ENCODE data around the gene LILRB3. TPM values are rescaled to one million over a fixed set of nuclear protein-coding genes. Genes with fewer than 3 reads are reported as not detected.
A peak's percentile ranks its signal among the peaks of the same experiment; 100 is the strongest.

Gene LILRB3
- total RNA-seq, 4 donors from 2014 or later: 0.34 to 5.7 (median 2.9) TPM

DNA sequence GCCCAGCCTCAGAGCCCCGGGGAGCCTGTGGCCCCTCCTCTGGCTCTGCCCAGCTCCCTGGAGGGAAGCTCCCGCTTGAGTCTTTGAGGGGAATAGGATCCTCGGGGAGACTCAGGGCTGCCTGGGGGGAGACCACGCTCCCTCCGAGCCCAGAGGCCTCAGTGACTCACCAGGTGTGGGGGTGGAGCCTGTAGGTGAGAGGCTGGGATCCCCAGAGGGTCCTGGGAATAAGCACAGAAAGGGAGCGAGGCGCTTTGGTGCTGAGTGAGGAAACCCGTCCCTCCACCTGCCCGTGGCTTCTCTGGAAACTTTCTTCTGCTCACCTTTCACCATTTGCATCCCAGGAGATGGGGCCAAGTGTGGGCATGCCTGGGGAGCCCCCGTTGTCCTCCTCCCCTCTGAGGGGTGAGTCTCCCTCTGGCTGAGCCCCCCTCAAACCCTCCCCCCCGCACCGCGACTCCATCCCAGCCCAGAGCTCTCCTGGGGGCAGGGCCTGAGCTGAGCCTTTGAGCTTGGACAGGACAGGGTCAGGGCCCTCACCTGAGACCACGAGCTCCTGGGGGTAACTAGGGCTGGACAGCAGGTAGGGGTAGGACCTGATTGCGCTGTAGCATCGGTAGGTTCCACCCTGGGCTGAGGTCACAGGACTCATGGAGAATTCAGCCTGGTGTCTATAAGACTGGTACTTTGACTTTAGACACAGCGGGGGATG lies 31.5 kb upstream of the LILRB3 start:
- TF ChIP-seq POLR2AphosphoS5 (IDR thresholded peaks at IDR 0.05) (no peak), POLR2A (IDR thresholded peaks at IDR 0.05) (no peak), EP300 (IDR thresholded peaks at IDR 0.05) (no peak)
- TF ChIP-seq, protein P1, sequence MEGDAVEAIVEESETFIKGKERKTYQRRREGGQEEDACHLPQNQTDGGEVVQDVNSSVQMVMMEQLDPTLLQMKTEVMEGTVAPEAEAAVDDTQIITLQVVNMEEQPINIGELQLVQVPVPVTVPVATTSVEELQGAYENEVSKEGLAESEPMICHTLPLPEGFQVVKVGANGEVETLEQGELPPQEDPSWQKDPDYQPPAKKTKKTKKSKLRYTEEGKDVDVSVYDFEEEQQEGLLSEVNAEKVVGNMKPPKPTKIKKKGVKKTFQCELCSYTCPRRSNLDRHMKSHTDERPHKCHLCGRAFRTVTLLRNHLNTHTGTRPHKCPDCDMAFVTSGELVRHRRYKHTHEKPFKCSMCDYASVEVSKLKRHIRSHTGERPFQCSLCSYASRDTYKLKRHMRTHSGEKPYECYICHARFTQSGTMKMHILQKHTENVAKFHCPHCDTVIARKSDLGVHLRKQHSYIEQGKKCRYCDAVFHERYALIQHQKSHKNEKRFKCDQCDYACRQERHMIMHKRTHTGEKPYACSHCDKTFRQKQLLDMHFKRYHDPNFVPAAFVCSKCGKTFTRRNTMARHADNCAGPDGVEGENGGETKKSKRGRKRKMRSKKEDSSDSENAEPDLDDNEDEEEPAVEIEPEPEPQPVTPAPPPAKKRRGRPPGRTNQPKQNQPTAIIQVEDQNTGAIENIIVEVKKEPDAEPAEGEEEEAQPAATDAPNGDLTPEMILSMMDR (IDR thresholded peaks at IDR 0.05): no peak
- DNase-seq (ENCODE audit: low spot score in 2 of 2): peak; percentile 47 to 63
- H3K36me3 ChIP-seq: no peaks in the 10 kb centered on the region
- no peak overlapping the region for H3K27ac ChIP-seq
- 11% methylated on average over 3 of the region's 17 CpGs for WGBS
- H3K27me3 ChIP-seq: peaks cover 53% of the 10 kb centered on the region
- H3K4me1 ChIP-seq: no peaks in the 10 kb centered on the region
- no peak overlapping the region for H3K4me3 ChIP-seq
- H3K9me3 ChIP-seq: no peaks in the 10 kb centered on the region

DNA sequence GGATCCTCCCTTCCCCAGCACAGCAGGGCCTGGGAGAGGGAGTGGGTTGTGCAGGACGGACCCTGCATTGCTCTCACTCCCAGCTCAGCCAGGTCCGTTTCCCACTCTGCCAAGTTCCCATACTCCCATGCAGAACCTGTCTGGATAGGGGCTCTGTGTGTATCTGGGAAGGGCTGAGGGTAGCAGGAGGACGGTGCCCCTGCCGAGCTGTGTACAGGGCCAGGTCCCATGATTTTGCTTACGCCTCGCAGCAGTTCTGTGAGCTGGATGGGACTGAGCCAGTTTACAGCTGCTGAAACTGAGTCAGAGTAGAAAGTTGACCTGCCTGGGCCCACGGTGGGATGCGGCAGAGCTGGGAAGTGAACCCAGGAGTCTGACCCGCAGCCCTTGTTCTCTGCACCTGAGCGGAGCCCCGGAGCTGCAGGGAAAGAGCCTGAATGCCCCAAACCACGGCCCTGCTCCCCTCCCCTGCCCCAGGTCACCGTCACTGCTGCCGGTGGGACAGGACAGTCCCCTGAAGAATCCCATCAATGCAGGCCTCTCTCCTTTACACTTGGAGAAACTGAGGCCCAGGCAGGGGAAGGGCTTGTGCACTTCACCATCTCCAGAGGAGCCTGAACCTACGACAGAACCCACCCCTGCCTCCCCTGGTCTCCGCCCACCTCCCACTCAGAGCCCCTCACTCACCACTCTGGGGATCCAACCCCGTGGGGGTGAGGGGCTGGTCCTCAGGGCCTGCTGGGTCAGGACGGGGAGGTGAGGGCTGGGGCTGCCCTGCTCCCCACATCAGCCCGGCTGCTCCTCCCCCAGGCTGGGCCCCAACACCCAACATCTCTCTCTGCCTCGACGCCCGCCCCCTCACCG lies 30.8 kb upstream of the LILRB3 start:
- Histone ChIP-seq H3K27ac (no peak overlapping the region), H3K4me3 (no peak overlapping the region), H3K27me3 (peaks cover 53% of the 10 kb centered on the region), H3K9me3 (no peaks in the 10 kb centered on the region), H3K36me3 (no peaks in the 10 kb centered on the region), H3K4me1 (no peaks in the 10 kb centered on the region)
- TF ChIP-seq EP300 (IDR thresholded peaks at IDR 0.05): no peak
- TF ChIP-seq, protein P1 (IDR thresholded peaks at IDR 0.05): no peak
- no peak for TF ChIP-seq POLR2A (IDR thresholded peaks at IDR 0.05)
- TF ChIP-seq POLR2AphosphoS5 (IDR thresholded peaks at IDR 0.05): no peak
- peak; percentile 50 to 69 for DNase-seq (ENCODE audit: low spot score in 2 of 2)
- 58% methylated on average over 21 of the region's 23 CpGs for WGBS

GRCh38 chr19:54252845-54253244 lies 30.0 kb upstream of the LILRB3 start:
- Histone ChIP-seq H3K36me3 (no peaks in the 10 kb centered on the region), H3K4me1 (peaks cover 3% of the 10 kb centered on the region), H3K9me3 (no peaks in the 10 kb centered on the region), H3K4me3 (no peak overlapping the region), H3K27me3 (peaks cover 53% of the 10 kb centered on the region), H3K27ac (no peak overlapping the region)
- peak; percentile 24 to 40 for DNase-seq (ENCODE audit: low spot score in 2 of 2)
- WGBS: 78% methylated on average over 8 of the region's 11 CpGs
- TF ChIP-seq POLR2A (IDR thresholded peaks at IDR 0.05) (no peak), EP300 (IDR thresholded peaks at IDR 0.05) (no peak), POLR2AphosphoS5 (IDR thresholded peaks at IDR 0.05) (no peak)
- TF ChIP-seq, protein P1 (IDR thresholded peaks at IDR 0.05): no peak

- no peaks in the 10 kb centered on the region for H3K9me3 ChIP-seq
- DNase-seq (ENCODE audit: low spot score in 2 of 2): peak; percentile 15 to 49
- no peaks in the 10 kb centered on the region for H3K36me3 ChIP-seq
- H3K27ac ChIP-seq: no peak overlapping the region
- H3K4me3 ChIP-seq: no peak overlapping the region
- TF ChIP-seq POLR2A (IDR thresholded peaks at IDR 0.05) (no peak), EP300 (IDR thresholded peaks at IDR 0.05) (no peak), POLR2AphosphoS5 (IDR thresholded peaks at IDR 0.05) (no peak)
- TF ChIP-seq, protein P1 (IDR thresholded peaks at IDR 0.05): no peak
- H3K4me1 ChIP-seq: peaks cover 3% of the 10 kb centered on the region
- WGBS: 86% methylated on average over 6 of the region's 9 CpGs
- peaks cover 54% of the 10 kb centered on the region for H3K27me3 ChIP-seq
Measured at GRCh38 chr19:54252243-54252642, 29.4 kb upstream of the LILRB3 start.

- Histone ChIP-seq H3K9me3 (no peaks in the 10 kb centered on the region), H3K4me1 (peaks cover 3% of the 10 kb centered on the region), H3K4me3 (no peak overlapping the region), H3K27ac (no peak overlapping the region), H3K27me3 (peaks cover 19% of the 10 kb centered on the region), H3K36me3 (no peaks in the 10 kb centered on the region)
- peak; percentile 62 to 67 for DNase-seq (ENCODE audit: low spot score in 2 of 2)
- TF ChIP-seq POLR2A (IDR thresholded peaks at IDR 0.05): no peak
- no peak for TF ChIP-seq POLR2AphosphoS5 (IDR thresholded peaks at IDR 0.05)
- TF ChIP-seq, protein P1 (IDR thresholded peaks at IDR 0.05): no peak
- TF ChIP-seq EP300 (IDR thresholded peaks at IDR 0.05): no peak
- 58% methylated on average over 6 of the region's 8 CpGs for WGBS
Measured at GRCh38 chr19:54248016-54248601, 25.3 kb upstream of the LILRB3 start.

Data from suprapubic skin (tissue), 4 donors.